IPS-18c (cell line): ENCODE data around the gene GYS2.
"Not testable (repeated sequence)": the region's sequence is repeated elsewhere in the genome, so short reads cannot be mapped to it uniquely, and the experiment has no call there.

Source experiments
- H3K4me3 ChIP-seq: 2 replicates; pipeline ENCODE4 v1.7.0; 2013; ENCODE audit warnings: low read depth, mild to moderate bottlenecking, low read length, moderate library complexity; ENCODE audit not compliant: insufficient read depth
- H3K9me3 ChIP-seq: one replicate; pipeline ENCODE4 v1.6.1; 2013; ENCODE audit warnings: mild to moderate bottlenecking, low read length, moderate library complexity; ENCODE audit not compliant: control insufficient read depth, insufficient read depth

The GYS2 gene

GRCh38 chr12:21614506-21614905, 9.9 kb upstream of the GYS2 start:
- H3K9me3 ChIP-seq, result peaks cover 3% of the 10 kb centered on the region
- H3K4me3 ChIP-seq, result no peak overlapping the region

- Histone ChIP-seq H3K4me3 (no peak overlapping the region), H3K9me3 (no peaks in the 10 kb centered on the region)
These were observed 9.3 kb upstream of the GYS2 start for GRCh38 chr12:21613931-21614330.

- Histone ChIP-seq H3K4me3 (no peak overlapping the region), H3K9me3 (no peaks in the 10 kb centered on the region)
These were observed 3.5 kb upstream of the GYS2 start for GRCh38 chr12:21608196-21608595.

GRCh38 chr12:21607701-21608100, 3.1 kb upstream of the GYS2 start:
- Histone ChIP-seq H3K4me3 (no peak overlapping the region), H3K9me3 (no peaks in the 10 kb centered on the region)

GRCh38 chr12:21606175-21606574, 1.5 kb upstream of the GYS2 start:
- H3K9me3 ChIP-seq, result no peaks in the 10 kb centered on the region
- H3K4me3 ChIP-seq, result no peak overlapping the region

GRCh38 chr12:21602774-21603173, 1.9 kb downstream of the GYS2 start:
- H3K9me3 ChIP-seq, result no peaks in the 10 kb centered on the region
- no peak overlapping the region for H3K4me3 ChIP-seq

GRCh38 chr12:21600196-21600595, 4.5 kb downstream of the GYS2 start:
- Histone ChIP-seq H3K9me3 (no peaks in the 10 kb centered on the region), H3K4me3 (no peak overlapping the region)

GRCh38 chr12:21599143-21599999, 5.3 kb downstream of the GYS2 start:
- H3K4me3 ChIP-seq, result no peak overlapping the region
- H3K9me3 ChIP-seq, result no peaks in the 10 kb centered on the region

GRCh38 chr12:21598651-21599050, 6.0 kb downstream of the GYS2 start:
- Histone ChIP-seq H3K9me3 (no peaks in the 10 kb centered on the region), H3K4me3 (no peak overlapping the region)

GRCh38 chr12:21595356-21595755, 9.3 kb downstream of the GYS2 start:
- not testable (repeated sequence) for H3K4me3 ChIP-seq

GRCh38 chr12:21585485-21585884, 19.2 kb downstream of the GYS2 start:
- Histone ChIP-seq H3K9me3 (no peaks in the 10 kb centered on the region), H3K4me3 (no peak overlapping the region)

More at GRCh38 chr12:21595356-21595755, 9.3 kb downstream of the GYS2 start:
- not testable (repeated sequence) for H3K9me3 ChIP-seq

- H3K4me3 ChIP-seq, H3K9me3 ChIP-seq: not testable (repeated sequence)
These were observed 20.1 kb downstream of the GYS2 start for GRCh38 chr12:21584403-21585182.

GRCh38 chr12:21583587-21583986, 21.1 kb downstream of the GYS2 start:
- Histone ChIP-seq H3K9me3 (no peaks in the 10 kb centered on the region), H3K4me3 (no peak overlapping the region)

- H3K9me3 ChIP-seq, result no peaks in the 10 kb centered on the region
- H3K4me3 ChIP-seq, result no peak overlapping the region
These were observed 23.7 kb downstream of the GYS2 start for GRCh38 chr12:21580748-21581516.

- Histone ChIP-seq H3K4me3 (no peak overlapping the region), H3K9me3 (no peaks in the 10 kb centered on the region)
These were observed 27.1 kb downstream of the GYS2 start for GRCh38 chr12:21577516-21577915.

GRCh38 chr12:21576431-21576830, 28.2 kb downstream of the GYS2 start:
- no peak overlapping the region for H3K4me3 ChIP-seq
- H3K9me3 ChIP-seq, result peaks cover under 1% of the 10 kb centered on the region

- peaks cover 2% of the 10 kb centered on the region for H3K9me3 ChIP-seq
- no peak overlapping the region for H3K4me3 ChIP-seq
These were observed 30.8 kb downstream of the GYS2 start for GRCh38 chr12:21573733-21574358.
